Mesenchymal stem cell (in vitro differentiated cells and primary cell): ENCODE results near the gene HCN4.

ENCODE experiments used
- DNase-seq: peaks from one replicate; pipeline ENCODE4 v3.0.0-alpha.2; 2013
- H2AFZ ChIP-seq: one replicate; pipeline ENCODE4 v1.6.1; 2013; ENCODE audit warnings: low read depth, mild to moderate bottlenecking, control low read depth, inconsistent platforms, low read length, moderate library complexity
- H2AK5ac ChIP-seq: 2 replicates; pipeline ENCODE4 v1.6.1; 2013; ENCODE audit warnings: low read length, moderate library complexity, mild to moderate bottlenecking, inconsistent platforms; ENCODE audit not compliant: severe bottlenecking
- H2BK120ac ChIP-seq: one replicate; pipeline ENCODE4 v1.6.1; 2013; ENCODE audit warnings: low read depth, mild to moderate bottlenecking, inconsistent platforms, low read length, moderate library complexity
- H2BK12ac ChIP-seq, 2 experiments: one replicate each; pipeline ENCODE4 v1.6.1; 2013; ENCODE audit warnings: inconsistent platforms in 2 of 2, low read length in 2 of 2, mild to moderate bottlenecking in 2 of 2, moderate library complexity in 2 of 2, control low read depth in 1 of 2
- H2BK15ac ChIP-seq: one replicate; pipeline ENCODE4 v1.6.1; 2013; ENCODE audit warnings: mild to moderate bottlenecking, low read depth, inconsistent platforms; ENCODE audit not compliant: poor library complexity, severe bottlenecking
- H2BK5ac ChIP-seq: 2 replicates; pipeline ENCODE4 v1.6.1; 2013; ENCODE audit warnings: low read depth, mild to moderate bottlenecking, low read length, control low read depth, inconsistent platforms; ENCODE audit not compliant: poor library complexity, severe bottlenecking
- H3K14ac ChIP-seq, 2 experiments: one replicate each; pipeline ENCODE4 v1.6.1; 2013; ENCODE audit warnings: inconsistent platforms in 2 of 2, low read length in 2 of 2, control low read depth in 1 of 2, mild to moderate bottlenecking in 1 of 2, moderate library complexity in 1 of 2
- H3K18ac ChIP-seq, 2 experiments: one replicate each; pipeline ENCODE4 v1.6.1; 2013; ENCODE audit warnings: inconsistent platforms in 2 of 2, low read length in 2 of 2, control low read depth in 1 of 2, low read depth in 1 of 2, mild to moderate bottlenecking in 1 of 2
- H3K23ac ChIP-seq, 2 experiments: one replicate each; pipeline ENCODE4 v1.6.1; 2013; ENCODE audit warnings: inconsistent platforms in 2 of 2, low read length in 2 of 2, mild to moderate bottlenecking in 2 of 2, moderate library complexity in 2 of 2, control low read depth in 1 of 2
- H3K27ac ChIP-seq: 2 replicates; pipeline ENCODE4 v1.5.1; 2013; ENCODE audit warnings: mild to moderate bottlenecking, moderate library complexity, low read length, control low read depth, inconsistent platforms; ENCODE audit not compliant: poor library complexity, severe bottlenecking
- H3K27me3 ChIP-seq, 2 experiments: 2 replicates each; pipeline versions ENCODE4 v1.6.1 to v1.7.0; 2013; ENCODE audit warnings: low read length in 2 of 2, mild to moderate bottlenecking in 2 of 2, moderate library complexity in 2 of 2, control low read depth in 1 of 2, inconsistent platforms in 1 of 2; ENCODE audit not compliant: control insufficient read depth in 1 of 2, insufficient read depth in 1 of 2
- H3K36me3 ChIP-seq, 2 experiments: 2 replicates each; pipeline versions ENCODE4 v1.6.1 to v1.7.0; 2013; ENCODE audit warnings: low read length in 2 of 2, control low read depth in 1 of 2, inconsistent platforms in 1 of 2, low read depth in 1 of 2, mild to moderate bottlenecking in 1 of 2; ENCODE audit not compliant: insufficient read depth in 2 of 2, control insufficient read depth in 1 of 2
- H3K4ac ChIP-seq, 2 experiments: one replicate each; pipeline ENCODE4 v1.6.1; 2013; ENCODE audit warnings: inconsistent platforms in 2 of 2, low read length in 2 of 2, mild to moderate bottlenecking in 2 of 2, moderate library complexity in 2 of 2, control low read depth in 1 of 2, low read depth in 1 of 2
- H3K4me1 ChIP-seq: 2 replicates; pipeline ENCODE4 v1.6.1; 2013; ENCODE audit warnings: low read depth, low read length, control low read depth; ENCODE audit not compliant: control insufficient read depth, insufficient read depth
- H3K4me2 ChIP-seq: 2 replicates; pipeline ENCODE4 v1.6.1; 2013; ENCODE audit warnings: low read length, mild to moderate bottlenecking, inconsistent platforms; ENCODE audit not compliant: poor library complexity, severe bottlenecking
- H3K4me3 ChIP-seq, 2 experiments: 2 replicates each; pipeline versions ENCODE4 v1.5.1 to v1.7.0; 2013; ENCODE audit warnings: low read length in 2 of 2, mild to moderate bottlenecking in 2 of 2, control low read depth in 1 of 2, low read depth in 1 of 2; ENCODE audit not compliant: insufficient read depth in 1 of 2
- H3K79me1 ChIP-seq: replicated peaks from 2 replicates; pipeline ENCODE4 v1.6.1; 2013; ENCODE audit warnings: mild to moderate bottlenecking, control low read depth, low read length, inconsistent platforms; ENCODE audit not compliant: poor library complexity, severe bottlenecking
- H3K9ac ChIP-seq: 2 replicates; pipeline ENCODE4 v1.7.0; 2013; ENCODE audit warnings: mild to moderate bottlenecking, low read length, moderate library complexity
- H3K9me3 ChIP-seq: 2 replicates; pipeline ENCODE4 v1.7.0; 2013; ENCODE audit warnings: mild to moderate bottlenecking, low read length; ENCODE audit not compliant: control insufficient read depth
- H4K8ac ChIP-seq: one replicate; pipeline ENCODE4 v1.6.1; 2013; ENCODE audit warnings: inconsistent platforms, mild to moderate bottlenecking, low read length, moderate library complexity
- H4K91ac ChIP-seq: one replicate; pipeline ENCODE4 v1.6.1; 2013; ENCODE audit warnings: mild to moderate bottlenecking, low read length, inconsistent platforms
- WGBS: methylation state at CpG from one replicate; pipeline ENCODE4 v1.1.7; 2013; ENCODE audit warnings: mixed read lengths; 5-methylcytosine and 5-hydroxymethylcytosine counted together

Gene HCN4

GRCh38 chr15:73317651-73318462 lies 50.9 kb downstream of the HCN4 start:
- Histone ChIP-seq H2BK120ac (no peak overlapping the region), H3K27me3 (peaks cover 10 to 39% of the 10 kb centered on the region in 2 experiments), H3K27ac (no peak overlapping the region), H3K9me3 (no peaks in the 10 kb centered on the region), H3K4me3 (no peak overlapping the region), H3K23ac (no peak overlapping the region), H3K4me1 (peaks cover 10% of the 10 kb centered on the region), H2BK5ac (no peak overlapping the region), H3K9ac (no peak overlapping the region), H3K36me3 (no peaks in the 10 kb centered on the region), H3K79me1 (no peaks in the 10 kb centered on the region), H2AK5ac (no peak overlapping the region), H3K14ac (no peak overlapping the region), H2AFZ (no peak overlapping the region), H2BK12ac (no peak overlapping the region), H3K4me2 (no peak overlapping the region), H3K4ac (no peak overlapping the region), H2BK15ac (no peak overlapping the region), H3K18ac (no peak overlapping the region), H4K8ac (no peak overlapping the region), H4K91ac (no peak overlapping the region)
- no peak for DNase-seq
- 83% methylated on average over 16 of the region's 16 CpGs for WGBS

DNA sequence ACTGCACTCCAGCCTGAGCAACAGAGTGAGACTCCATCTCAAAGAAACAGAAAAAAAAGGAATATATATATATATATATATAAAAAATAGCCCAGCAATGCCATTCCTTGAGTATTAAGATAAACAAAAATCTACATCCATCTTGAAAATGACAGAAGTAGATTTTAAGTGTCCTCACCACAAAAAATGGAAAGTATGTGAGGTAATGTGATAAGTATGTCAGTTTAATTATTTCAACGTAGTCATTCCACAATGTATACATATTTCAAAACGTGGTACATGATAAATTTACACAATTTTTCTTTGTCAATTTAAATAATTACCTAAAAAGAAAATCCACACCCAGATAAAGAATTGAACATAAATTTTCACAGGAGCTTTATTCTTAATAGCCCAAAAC lies 54.9 kb downstream of the HCN4 start:
- H3K4me1 ChIP-seq = peaks cover 10% of the 10 kb centered on the region

GRCh38 chr15:73308305-73308704 lies 60.5 kb downstream of the HCN4 start:
- Histone ChIP-seq H2BK15ac (no peak overlapping the region), H2AFZ (no peak overlapping the region), H3K36me3 (peaks cover 3 to 37% of the 10 kb centered on the region in 2 experiments), H3K79me1 (no peaks in the 10 kb centered on the region), H3K18ac (no peak overlapping the region), H2BK12ac (no peak overlapping the region), H2AK5ac (no peak overlapping the region), H3K23ac (no peak overlapping the region), H2BK120ac (no peak overlapping the region), H3K4me2 (no peak overlapping the region), H2BK5ac (no peak overlapping the region), H3K4me1 (peaks cover 1% of the 10 kb centered on the region), H3K4me3 (no peak overlapping the region), H3K9me3 (no peaks in the 10 kb centered on the region), H3K27ac (no peak overlapping the region), H3K4ac (no peak overlapping the region), H3K14ac (no peak overlapping the region), H4K91ac (no peak overlapping the region), H4K8ac (no peak overlapping the region), H3K9ac (no peak overlapping the region), H3K27me3 (no peaks in the 10 kb centered on the region)
- 97% methylated on average over 8 of the region's 8 CpGs for WGBS
- DNase-seq = no peak

More for the DNA sequence above, 54.9 kb downstream of the HCN4 start:
- H3K27me3 ChIP-seq = peaks cover 0 to 9% of the 10 kb centered on the region in 2 experiments
- no peak overlapping the region for H2BK15ac ChIP-seq
- H2AK5ac ChIP-seq = no peak overlapping the region
- H3K9ac ChIP-seq = no peak overlapping the region
- peaks cover 0 to 3% of the 10 kb centered on the region in 2 experiments for H3K36me3 ChIP-seq
- no peak overlapping the region for H4K91ac ChIP-seq
- DNase-seq = no peak
- H3K9me3 ChIP-seq = no peaks in the 10 kb centered on the region
- no peak overlapping the region for H2BK120ac ChIP-seq
- H3K4me3 ChIP-seq = no peak overlapping the region
- no peak overlapping the region for H3K18ac ChIP-seq
- H3K14ac ChIP-seq = no peak overlapping the region
- H3K4me2 ChIP-seq = no peak overlapping the region
- no peak overlapping the region for H2BK5ac ChIP-seq
- no peak overlapping the region for H4K8ac ChIP-seq
- no peak overlapping the region for H2AFZ ChIP-seq
- WGBS = no CpG with 5 or more reads among the region's 2 CpGs
- H3K79me1 ChIP-seq = no peaks in the 10 kb centered on the region
- H3K27ac ChIP-seq = no peak overlapping the region
- H3K4ac ChIP-seq = no peak overlapping the region
- no peak overlapping the region for H3K23ac ChIP-seq
- H2BK12ac ChIP-seq = no peak overlapping the region

GRCh38 chr15:73305331-73306211 lies 63.2 kb downstream of the HCN4 start:
- H2AFZ ChIP-seq = no peak overlapping the region
- DNase-seq = peak; percentile 73
- no peaks in the 10 kb centered on the region for H3K27me3 ChIP-seq
- peaks cover 1% of the 10 kb centered on the region for H3K4me1 ChIP-seq
- peaks cover 12 to 49% of the 10 kb centered on the region in 2 experiments for H3K36me3 ChIP-seq
- no peak overlapping the region for H2AK5ac ChIP-seq
- H3K79me1 ChIP-seq = no peaks in the 10 kb centered on the region
- no peak overlapping the region for H3K23ac ChIP-seq
- no peak overlapping the region for H4K8ac ChIP-seq
- H2BK5ac ChIP-seq = no peak overlapping the region
- 73% methylated on average over 12 of the region's 12 CpGs for WGBS
- H4K91ac ChIP-seq = no peak overlapping the region
- H3K4me3 ChIP-seq = no peak overlapping the region
- no peak overlapping the region for H2BK12ac ChIP-seq
- no peak overlapping the region for H3K18ac ChIP-seq
- H3K4me2 ChIP-seq = no peak overlapping the region
- no peak overlapping the region for H3K14ac ChIP-seq
- H3K9me3 ChIP-seq = no peaks in the 10 kb centered on the region
- no peak overlapping the region for H3K27ac ChIP-seq
- H2BK15ac ChIP-seq = no peak overlapping the region
- no peak overlapping the region for H3K4ac ChIP-seq
- H3K9ac ChIP-seq = no peak overlapping the region
- no peak overlapping the region for H2BK120ac ChIP-seq
